ENCODE results near the gene DEPDC4. TPM values are rescaled to one million over a fixed set of nuclear protein-coding genes. Genes with fewer than 3 reads are reported as not detected.
"Not testable (repeated sequence)": the region's sequence is repeated elsewhere in the genome, so short reads cannot be mapped to it uniquely, and the experiment has no call there.

The DEPDC4 gene
- total RNA-seq, result under 1 TPM in 1 of 3 donors, not detected in 2; 0.16 TPM
- total RNA-seq (2013), result 0.77 TPM

DNA sequence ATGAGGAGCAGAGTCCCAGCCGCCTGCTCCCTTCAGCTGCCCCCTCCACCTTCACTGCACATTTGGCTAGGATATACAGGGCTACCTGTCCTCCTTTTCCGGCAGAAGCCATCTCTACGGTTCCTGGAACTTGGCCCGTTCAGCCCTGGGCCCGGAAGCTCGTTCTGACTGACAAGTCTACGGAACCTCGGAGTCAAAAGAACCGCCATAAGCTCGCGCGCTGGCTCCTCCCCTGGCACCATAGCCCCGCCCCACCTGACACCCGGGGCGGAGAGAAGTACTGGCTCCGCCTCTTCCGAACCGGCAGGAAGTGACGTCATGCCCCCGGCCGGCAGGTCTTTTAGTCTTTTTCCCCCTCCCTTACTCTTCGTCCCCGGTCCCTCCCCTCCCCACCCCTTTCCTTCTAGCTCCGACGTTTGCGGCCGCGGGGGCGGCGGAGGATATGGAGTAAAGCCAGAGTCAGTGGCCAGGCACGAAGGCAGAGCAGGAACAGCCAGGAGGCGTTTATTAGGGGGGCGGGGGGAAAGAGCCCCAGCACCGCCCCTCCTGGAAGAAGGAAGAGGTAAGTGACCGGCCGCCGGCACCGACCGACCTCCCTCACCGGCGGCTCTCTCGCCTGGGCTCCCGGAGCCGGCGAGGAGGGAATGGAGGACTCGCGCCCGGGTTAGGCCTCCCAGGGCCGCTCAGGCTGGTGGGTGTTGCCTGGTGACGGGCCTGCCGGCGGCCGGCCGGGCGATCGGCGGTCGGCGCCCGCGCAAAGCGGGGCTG is at the start of gene DEPDC4, which contains the start of gene SCYL2:
DEPDC4 (minus strand) TSS at position 245 of the 768 bp plus-strand sequence; CDS start at position 242, 3 bp downstream.
SCYL2 (plus strand) TSS at position 343 of the 768 bp plus-strand sequence. CDS start 15,794 bp downstream, outside the sequence.
- peak within 1 kb of the TSS; percentile 94 for H3K4me3 ChIP-seq (ENCODE audit: low read length)
- TF ChIP-seq, protein P1, sequence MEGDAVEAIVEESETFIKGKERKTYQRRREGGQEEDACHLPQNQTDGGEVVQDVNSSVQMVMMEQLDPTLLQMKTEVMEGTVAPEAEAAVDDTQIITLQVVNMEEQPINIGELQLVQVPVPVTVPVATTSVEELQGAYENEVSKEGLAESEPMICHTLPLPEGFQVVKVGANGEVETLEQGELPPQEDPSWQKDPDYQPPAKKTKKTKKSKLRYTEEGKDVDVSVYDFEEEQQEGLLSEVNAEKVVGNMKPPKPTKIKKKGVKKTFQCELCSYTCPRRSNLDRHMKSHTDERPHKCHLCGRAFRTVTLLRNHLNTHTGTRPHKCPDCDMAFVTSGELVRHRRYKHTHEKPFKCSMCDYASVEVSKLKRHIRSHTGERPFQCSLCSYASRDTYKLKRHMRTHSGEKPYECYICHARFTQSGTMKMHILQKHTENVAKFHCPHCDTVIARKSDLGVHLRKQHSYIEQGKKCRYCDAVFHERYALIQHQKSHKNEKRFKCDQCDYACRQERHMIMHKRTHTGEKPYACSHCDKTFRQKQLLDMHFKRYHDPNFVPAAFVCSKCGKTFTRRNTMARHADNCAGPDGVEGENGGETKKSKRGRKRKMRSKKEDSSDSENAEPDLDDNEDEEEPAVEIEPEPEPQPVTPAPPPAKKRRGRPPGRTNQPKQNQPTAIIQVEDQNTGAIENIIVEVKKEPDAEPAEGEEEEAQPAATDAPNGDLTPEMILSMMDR (IDR thresholded peaks at IDR 0.05), result no peak
- Mint-ChIP-seq H3K4me1 (peaks cover 25 to 44% of the 10 kb centered on the region in 2 donors), H3K27me3 (ENCODE audit: low read depth in 2 of 2) (no peaks in the 10 kb centered on the region), H3K4me3 (peak within 1 kb of the TSS; percentile 99), H3K36me3 (no peaks in the 10 kb centered on the region), H3K9me3 (no peaks in the 10 kb centered on the region), H3K27ac (peak within 1 kb of the TSS; percentile 96 to 97)
- under 1% methylated on average over 57 of the region's 62 CpGs for WGBS (ENCODE audit: insufficient coverage)
- H3K9me3 ChIP-seq (ENCODE audit: control insufficient read depth, insufficient read depth, low read length), result no peaks in the 10 kb centered on the region
- ATAC-seq (peak; percentile 91 to 97 (median 91)), DNase-seq (peak; percentile 94 to 96)
- peaks cover 12% of the 10 kb centered on the region for H3K4me1 ChIP-seq (ENCODE audit: control insufficient read depth, insufficient read depth, low read length)
- no peaks in the 10 kb centered on the region for H3K27me3 ChIP-seq (ENCODE audit: control insufficient read depth, insufficient read depth, low read length)
- intact Hi-C loops (cut with micrococcal nuclease), result loop anchor here (1.0 kb wide), 2 partner anchors 67 to 125 kb away; partner anchors contain the start of genes ACTR6 and BLTP3B
- peak within 1 kb of the TSS; percentile 97 for H3K27ac ChIP-seq (ENCODE audit: low read length)
- H3K36me3 ChIP-seq (ENCODE audit: control insufficient read depth, insufficient read depth, low read length), result no peaks in the 10 kb centered on the region

DNA sequence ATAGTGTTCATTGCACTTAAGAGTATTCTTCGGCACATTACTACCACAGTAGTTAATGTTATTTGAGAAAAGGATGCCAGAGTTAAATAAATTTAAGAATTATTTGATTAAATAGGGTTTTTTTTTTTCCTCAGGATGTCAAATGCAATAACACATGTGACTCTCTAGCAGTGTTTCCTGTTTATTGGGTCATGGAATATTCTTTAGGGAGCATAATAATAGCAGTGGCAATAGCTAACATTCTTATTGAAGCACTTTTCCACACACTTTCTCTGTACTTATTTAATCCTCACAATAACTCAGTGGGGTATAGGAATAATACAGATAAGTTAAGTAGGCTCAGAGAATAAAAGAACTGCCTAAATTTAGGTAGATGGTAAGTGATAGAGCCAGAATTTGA is 44.4 kb upstream of the DEPDC4 start:
- no peak overlapping the region for H3K4me3 Mint-ChIP-seq
- Histone ChIP-seq H3K4me1 (ENCODE audit: control insufficient read depth, insufficient read depth, low read length) (no peaks in the 10 kb centered on the region), H3K4me3 (ENCODE audit: low read length) (no peak overlapping the region), H3K36me3 (ENCODE audit: control insufficient read depth, insufficient read depth, low read length) (peaks cover 35% of the 10 kb centered on the region), H3K27me3 (ENCODE audit: control insufficient read depth, insufficient read depth, low read length) (no peaks in the 10 kb centered on the region), H3K27ac (ENCODE audit: low read length) (no peak overlapping the region), H3K9me3 (ENCODE audit: control insufficient read depth, insufficient read depth, low read length) (no peaks in the 10 kb centered on the region)
- peaks cover 5 to 6% of the 10 kb centered on the region in 2 donors for H3K4me1 Mint-ChIP-seq
- TF ChIP-seq, protein P1 (IDR thresholded peaks at IDR 0.05), result no peak
- no peaks in the 10 kb centered on the region for H3K27me3 Mint-ChIP-seq (ENCODE audit: low read depth in 2 of 2)
- H3K9me3 Mint-ChIP-seq, result no peaks in the 10 kb centered on the region
- no peak for DNase-seq
- no peak for ATAC-seq
- no peak overlapping the region for H3K27ac Mint-ChIP-seq
- peaks cover 7% of the 10 kb centered on the region for H3K36me3 Mint-ChIP-seq
- intact Hi-C loops (cut with micrococcal nuclease), result no loop called here
- no CpG with 5 or more reads among the region's 1 CpG for WGBS (ENCODE audit: insufficient coverage)

DNA sequence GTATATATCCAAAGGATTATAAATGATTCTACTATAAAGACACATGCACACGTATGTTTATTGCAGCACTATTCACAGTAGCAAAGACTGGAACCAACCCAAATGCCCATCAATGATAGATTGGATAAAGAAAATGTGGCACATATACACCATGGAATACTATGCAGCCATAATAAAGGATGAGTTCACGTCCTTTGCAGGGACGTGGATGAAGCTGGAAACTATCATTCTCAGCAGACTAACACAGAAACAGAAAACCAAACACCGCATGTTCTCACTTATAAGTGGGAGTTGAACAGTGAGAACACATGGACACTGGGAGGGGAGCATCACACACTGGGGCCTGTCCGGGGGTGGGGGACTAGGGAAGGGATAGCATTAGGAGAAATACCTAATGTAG is 41.3 kb upstream of the DEPDC4 start:
- H3K4me3 Mint-ChIP-seq; H3K27me3 Mint-ChIP-seq (ENCODE audit: low read depth in 2 of 2); H3K27ac Mint-ChIP-seq; H3K9me3 Mint-ChIP-seq; intact Hi-C loops (cut with micrococcal nuclease); H3K4me3 ChIP-seq (ENCODE audit: low read length); H3K27me3 ChIP-seq (ENCODE audit: control insufficient read depth, insufficient read depth, low read length); H3K9me3 ChIP-seq (ENCODE audit: control insufficient read depth, insufficient read depth, low read length); H3K27ac ChIP-seq (ENCODE audit: low read length); H3K36me3 Mint-ChIP-seq; ATAC-seq; DNase-seq: not testable (repeated sequence)
- Histone ChIP-seq H3K36me3 (ENCODE audit: control insufficient read depth, insufficient read depth, low read length) (peaks cover 12% of the 10 kb centered on the region), H3K4me1 (ENCODE audit: control insufficient read depth, insufficient read depth, low read length) (peaks cover 12% of the 10 kb centered on the region)
- H3K4me1 Mint-ChIP-seq, result peaks cover 22 to 29% of the 10 kb centered on the region in 2 donors
- WGBS (ENCODE audit: insufficient coverage), result 97% methylated on average over 2 of the region's 5 CpGs

DNA sequence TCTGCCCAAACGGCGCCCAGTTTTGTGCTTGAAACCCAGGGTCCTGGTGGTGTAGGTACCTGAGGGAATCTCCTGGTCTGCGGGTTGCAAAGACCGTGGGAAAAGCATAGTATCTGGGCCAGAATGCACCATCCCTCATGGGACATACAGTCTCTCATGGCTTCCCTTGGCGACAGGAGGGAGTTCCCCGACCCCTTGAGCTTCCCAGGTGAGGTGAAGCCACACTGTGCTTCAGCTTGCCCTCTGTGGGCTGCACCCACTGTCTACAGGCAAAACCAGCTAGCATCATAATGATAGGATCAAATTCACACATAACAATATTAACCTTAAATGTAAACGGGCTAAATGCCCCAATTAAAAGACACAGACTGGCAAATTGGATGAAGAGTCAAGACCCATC is 37.5 kb upstream of the DEPDC4 start:
- H3K27me3 ChIP-seq (ENCODE audit: control insufficient read depth, insufficient read depth, low read length); DNase-seq; intact Hi-C loops (cut with micrococcal nuclease); H3K4me3 ChIP-seq (ENCODE audit: low read length); H3K27me3 Mint-ChIP-seq (ENCODE audit: low read depth in 2 of 2); H3K9me3 ChIP-seq (ENCODE audit: control insufficient read depth, insufficient read depth, low read length): not testable (repeated sequence)
- Mint-ChIP-seq H3K4me3 (peak overlapping the region; percentile 60), H3K27ac (peak overlapping the region; percentile 43 to 78), H3K4me1 (peaks cover 35 to 48% of the 10 kb centered on the region in 2 donors), H3K9me3 (peaks cover 4 to 12% of the 10 kb centered on the region in 2 donors), H3K36me3 (peaks cover 12% of the 10 kb centered on the region)
- 85% methylated on average over 7 of the region's 7 CpGs for WGBS (ENCODE audit: insufficient coverage)
- H3K36me3 ChIP-seq (ENCODE audit: control insufficient read depth, insufficient read depth, low read length), result peaks cover 15% of the 10 kb centered on the region
- H3K27ac ChIP-seq (ENCODE audit: low read length), result peak overlapping the region; percentile 49
- peaks cover 15% of the 10 kb centered on the region for H3K4me1 ChIP-seq (ENCODE audit: control insufficient read depth, insufficient read depth, low read length)
- peak; percentile 41 to 62 (median 54) for ATAC-seq

All from natural killer cell (primary cell).